SK-N-SH treated with all-trans-retinoic acid at 6 μM for 48 hours (cell line): Measurements from ENCODE around the gene LPGAT1.

Source experiments
- ATAC-seq: fragments of 200-7000 bp; cut with Tn5 transposase; 3 replicates; pipeline ENCODE4 v1.9.1; 2020; ENCODE audit warnings: mild to moderate bottlenecking, moderate library complexity
- ARNTL ChIP-seq: fragments of 450-650 bp; formaldehyde crosslinking; IDR thresholded peaks from 2 replicates; pipeline ENCODE4 v1.5.0; 2020; ENCODE audit warnings: low read depth, mild to moderate bottlenecking, moderate library complexity, borderline replicate concordance
- BACH2 ChIP-seq: fragments of 250-450 bp; sonication (Bioruptor Pico); IDR thresholded peaks from 2 replicates; pipeline ENCODE4 v1.9.0; 2021; ENCODE audit warnings: mild to moderate bottlenecking, borderline replicate concordance
- CREB5 ChIP-seq: fragments of 250-450 bp; sonication (Bioruptor Pico); IDR thresholded peaks from 2 replicates; pipeline ENCODE4 v1.5.1; 2020; ENCODE audit warnings: low read depth, mild to moderate bottlenecking, moderate library complexity
- CSDC2 ChIP-seq: fragments of 250-450 bp; sonication (Bioruptor Pico); IDR thresholded peaks from 2 replicates; pipeline ENCODE4 v1.5.0; 2020; ENCODE audit warnings: mild to moderate bottlenecking, moderate library complexity
- CSRNP3 ChIP-seq: fragments of 250-450 bp; sonication (Bioruptor Pico); IDR thresholded peaks from 2 replicates; pipeline ENCODE4 v1.5.1; 2021; ENCODE audit warnings: mild to moderate bottlenecking, moderate library complexity
- ESRRG ChIP-seq: fragments of 250-450 bp; sonication (Bioruptor Pico); IDR thresholded peaks from 2 replicates; pipeline ENCODE4 v1.6.1; 2021; ENCODE audit warnings: mild to moderate bottlenecking
- GLIS3 ChIP-seq: fragments of 250-450 bp; sonication (Bioruptor Pico); IDR thresholded peaks from 2 replicates; pipeline ENCODE4 v1.5.0; 2020; ENCODE audit warnings: mild to moderate bottlenecking, moderate library complexity
- ISL1 ChIP-seq: fragments of 250-450 bp; sonication (Bioruptor Pico); IDR thresholded peaks from 2 replicates; pipeline ENCODE4 v2.1.2; 2022; ENCODE audit warnings: mild to moderate bottlenecking, moderate library complexity
- OSR1 ChIP-seq: fragments of 250-450 bp; sonication (Bioruptor Pico); IDR thresholded peaks from 2 replicates; pipeline ENCODE4 v1.8.0; 2022; ENCODE audit warnings: moderate library complexity, mild to moderate bottlenecking, inconsistent platforms
- POU6F1 ChIP-seq: fragments of 250-450 bp; sonication (Bioruptor Pico); IDR thresholded peaks from 2 replicates; pipeline ENCODE4 v1.8.0; 2021; ENCODE audit warnings: low read depth, mild to moderate bottlenecking, moderate library complexity, borderline replicate concordance
- PPARA ChIP-seq: fragments of 250-450 bp; sonication (Bioruptor Pico); IDR thresholded peaks from 2 replicates; pipeline ENCODE4 v1.5.0; 2020; ENCODE audit warnings: mild to moderate bottlenecking, borderline replicate concordance
- RARB ChIP-seq: fragments of 250-450 bp; sonication (Bioruptor Pico); IDR thresholded peaks from 2 replicates; pipeline ENCODE4 v1.8.0; 2021; ENCODE audit warnings: mild to moderate bottlenecking, moderate library complexity
- SNAI2 ChIP-seq: fragments of 250-450 bp; sonication (Bioruptor Pico); IDR thresholded peaks from 2 replicates; pipeline ENCODE4 v1.5.0; 2020; ENCODE audit warnings: mild to moderate bottlenecking, moderate library complexity
- TCF4 ChIP-seq: fragments of 250-450 bp; sonication (Bioruptor Pico); IDR thresholded peaks from 2 replicates; pipeline ENCODE4 v1.8.0; 2021; ENCODE audit warnings: mild to moderate bottlenecking, moderate library complexity, borderline replicate concordance
- TOX ChIP-seq: fragments of 250-450 bp; sonication (Bioruptor Pico); IDR thresholded peaks from 2 replicates; pipeline ENCODE4 v1.8.0; 2021; ENCODE audit warnings: mild to moderate bottlenecking, moderate library complexity, borderline replicate concordance
- TSHZ2 ChIP-seq: fragments of 250-450 bp; sonication (Bioruptor Pico); IDR thresholded peaks from 2 replicates; pipeline ENCODE4 v1.5.0; 2020; ENCODE audit warnings: mild to moderate bottlenecking, moderate library complexity
- ZC3H10 ChIP-seq: fragments of 250-450 bp; sonication (Bioruptor Pico); IDR thresholded peaks from 2 replicates; pipeline ENCODE4 v1.5.1; 2021; ENCODE audit warnings: mild to moderate bottlenecking, moderate library complexity
- ZFP3 ChIP-seq: fragments of 250-450 bp; sonication (Bioruptor Pico); IDR thresholded peaks from 2 replicates; pipeline ENCODE4 v1.5.0; 2020; ENCODE audit warnings: mild to moderate bottlenecking, moderate library complexity
- ZFP30 ChIP-seq: fragments of 450-650 bp; formaldehyde crosslinking; IDR thresholded peaks from 2 replicates; pipeline ENCODE4 v1.5.0; 2022; ENCODE audit warnings: mild to moderate bottlenecking, moderate library complexity
- ZNF565 ChIP-seq: fragments of 450-650 bp; formaldehyde crosslinking; conservative IDR thresholded peaks from 2 replicates; pipeline ENCODE4 v1.5.0; 2020; ENCODE audit warnings: low read depth, mild to moderate bottlenecking, moderate library complexity
- ZNF70 ChIP-seq: fragments of 450-650 bp; formaldehyde crosslinking; IDR thresholded peaks from 2 replicates; pipeline ENCODE4 v1.5.0; 2020; ENCODE audit warnings: mild to moderate bottlenecking, moderate library complexity
- ZNF8 ChIP-seq: fragments of 450-650 bp; formaldehyde crosslinking; IDR thresholded peaks from 2 replicates; pipeline ENCODE4 v1.5.0; 2020; ENCODE audit warnings: mild to moderate bottlenecking, moderate library complexity

LPGAT1 gene

GRCh38 chr1:211813590-211813989 lies 17.0 kb downstream of the LPGAT1 start:
- ATAC-seq = no peak
- TF ChIP-seq PPARA (CRISPR knock-in tag) (no peak), GLIS3 (CRISPR knock-in tag) (no peak), SNAI2 (CRISPR knock-in tag) (no peak), ZNF70 (CRISPR knock-in tag) (no peak), TCF4 (no peak), ZNF8 (CRISPR knock-in tag) (no peak), TOX (CRISPR knock-in tag) (no peak), ARNTL (CRISPR knock-in tag) (no peak), ZNF565 (CRISPR knock-in tag) (no peak), RARB (CRISPR knock-in tag) (no peak), CREB5 (CRISPR knock-in tag) (no peak), ESRRG (CRISPR knock-in tag) (no peak)

- no peak for ATAC-seq
- TF ChIP-seq TSHZ2 (no peak), ZNF565 (CRISPR knock-in tag) (no peak), ISL1 (CRISPR knock-in tag) (no peak), CREB5 (CRISPR knock-in tag) (no peak), CSDC2 (CRISPR knock-in tag) (no peak), ZC3H10 (CRISPR knock-in tag) (no peak), CSRNP3 (CRISPR knock-in tag) (no peak), ZFP30 (no peak), OSR1 (CRISPR knock-in tag) (no peak), ZNF70 (CRISPR knock-in tag) (no peak), TCF4 (no peak)
Measured at GRCh38 chr1:211812584-211812983, 18.0 kb downstream of the LPGAT1 start.

GRCh38 chr1:211811848-211812247 lies 18.7 kb downstream of the LPGAT1 start:
- TF ChIP-seq ARNTL (CRISPR knock-in tag) (no peak), ZNF565 (CRISPR knock-in tag) (no peak), ZFP30 (no peak), TOX (CRISPR knock-in tag) (no peak), ZC3H10 (CRISPR knock-in tag) (no peak), POU6F1 (CRISPR knock-in tag) (no peak), ZFP3 (CRISPR knock-in tag) (no peak)
- no peak for ATAC-seq

GRCh38 chr1:211811126-211811525 lies 19.4 kb downstream of the LPGAT1 start:
- no peak for ATAC-seq
- no peak for TF ChIP-seq ZNF70 (CRISPR knock-in tag)
- TF ChIP-seq ESRRG (CRISPR knock-in tag) = no peak
- TF ChIP-seq POU6F1 (CRISPR knock-in tag) = no peak
- no peak for TF ChIP-seq RARB (CRISPR knock-in tag)
- no peak for TF ChIP-seq ZNF565 (CRISPR knock-in tag)
- TF ChIP-seq CSRNP3 (CRISPR knock-in tag) = no peak
- TF ChIP-seq OSR1 (CRISPR knock-in tag) = no peak
- no peak for TF ChIP-seq ZFP3 (CRISPR knock-in tag)
- no peak for TF ChIP-seq BACH2
- TF ChIP-seq CREB5 (CRISPR knock-in tag) = no peak
